Measurements from ENCODE around the gene PIBF1.
"Not testable (repeated sequence)": the region's sequence is repeated elsewhere in the genome, so short reads cannot be mapped to it uniquely, and the experiment has no call there.

Gene PIBF1

DNA sequence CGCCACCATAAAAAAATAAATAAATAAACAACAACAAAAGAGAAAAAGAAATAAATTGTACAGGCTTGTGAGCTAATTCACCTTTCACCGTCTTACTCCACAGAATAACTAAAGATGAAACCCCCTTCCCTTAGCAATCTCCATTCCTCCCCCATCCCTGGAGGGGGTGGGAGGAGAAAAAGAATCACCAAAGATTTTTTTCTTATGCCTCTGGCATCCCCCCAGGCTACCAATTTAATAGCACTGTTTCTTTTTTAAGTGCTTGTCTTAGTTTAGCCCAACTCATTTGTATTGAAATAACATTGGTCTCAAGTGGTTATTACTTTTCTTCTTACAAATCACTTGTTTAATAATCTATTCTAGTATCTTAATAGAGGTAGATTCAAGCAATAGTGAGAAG, 253.0 kb downstream of the PIBF1 start:
- DNase-seq, result no peak

- DNase-seq, result no peak
Measured at GRCh38 chr13:73035660-73036059, 253.7 kb downstream of the PIBF1 start.

DNA sequence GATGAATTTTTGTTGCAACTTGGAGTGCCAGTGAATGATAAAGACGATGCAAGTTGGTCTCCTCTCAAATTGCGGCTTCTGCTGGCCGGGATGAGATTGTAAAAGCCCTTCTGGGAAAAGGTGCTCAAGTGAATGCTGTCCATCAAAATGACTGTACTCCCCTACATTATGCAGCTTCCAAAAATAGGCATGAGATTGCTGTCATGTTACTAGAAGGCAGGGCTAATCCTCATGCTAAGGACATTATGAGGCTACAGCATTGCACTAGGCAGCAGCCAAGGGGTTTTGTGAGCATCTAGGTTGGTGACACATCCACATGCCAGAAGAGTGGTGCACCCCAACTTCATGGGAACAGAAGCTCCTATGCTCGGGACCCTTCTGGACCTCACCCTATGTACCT, 254.6 kb downstream of the PIBF1 start:
- DNase-seq, result no peak

- DNase-seq, result no peak
Measured at GRCh38 chr13:73038064-73038463, 256.1 kb downstream of the PIBF1 start.

- peak; percentile 70 for DNase-seq
Measured at GRCh38 chr13:73039201-73040108, 257.5 kb downstream of the PIBF1 start.

GRCh38 chr13:73040484-73040883, 258.6 kb downstream of the PIBF1 start:
- no peak for DNase-seq

GRCh38 chr13:73040968-73041596, 259.1 kb downstream of the PIBF1 start:
- no peak for DNase-seq

GRCh38 chr13:73045031-73045430, 263.1 kb downstream of the PIBF1 start:
- DNase-seq, result no peak

GRCh38 chr13:73048615-73049014, 266.7 kb downstream of the PIBF1 start:
- DNase-seq, result not testable (repeated sequence)

- no peak for DNase-seq
Measured at GRCh38 chr13:73054712-73055111, 272.8 kb downstream of the PIBF1 start.

DNA sequence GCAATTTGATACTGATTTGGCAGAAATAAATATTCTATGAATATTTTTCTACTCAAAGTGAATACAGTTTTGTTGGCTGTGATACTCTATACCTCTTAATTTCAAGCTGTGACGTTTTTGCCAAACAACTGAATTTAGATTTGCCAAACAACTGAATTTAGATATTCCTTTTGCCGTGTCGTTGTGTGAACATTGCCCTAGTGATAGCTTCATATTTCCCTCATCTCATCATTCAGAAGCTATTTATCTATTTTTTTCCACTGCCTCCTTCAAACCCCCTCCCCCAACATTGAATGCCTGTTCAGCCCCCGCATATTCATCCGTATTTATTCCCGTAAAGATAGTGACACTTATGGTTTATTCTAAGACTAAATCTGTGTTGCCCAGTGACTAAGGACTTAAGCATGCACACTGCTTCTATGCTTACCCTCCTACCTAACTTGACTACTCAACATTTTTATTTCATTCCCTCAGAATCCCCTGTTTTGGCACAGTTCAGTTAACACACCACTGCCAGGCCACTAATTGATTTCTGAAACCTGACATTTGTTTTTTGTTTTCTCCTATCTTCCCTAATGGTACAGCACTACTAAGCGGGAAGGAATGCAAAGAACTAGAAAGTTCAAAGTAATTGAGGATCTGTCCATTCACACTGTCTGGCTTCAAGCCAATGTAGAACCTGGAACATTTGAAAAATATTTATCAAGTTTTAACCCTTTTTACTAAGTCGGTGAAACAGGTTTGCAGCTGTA, 274.1 kb downstream of the PIBF1 start:
- no peak for DNase-seq

GRCh38 chr13:73056565-73056962, 274.6 kb downstream of the PIBF1 start:
- no peak for DNase-seq

DNA sequence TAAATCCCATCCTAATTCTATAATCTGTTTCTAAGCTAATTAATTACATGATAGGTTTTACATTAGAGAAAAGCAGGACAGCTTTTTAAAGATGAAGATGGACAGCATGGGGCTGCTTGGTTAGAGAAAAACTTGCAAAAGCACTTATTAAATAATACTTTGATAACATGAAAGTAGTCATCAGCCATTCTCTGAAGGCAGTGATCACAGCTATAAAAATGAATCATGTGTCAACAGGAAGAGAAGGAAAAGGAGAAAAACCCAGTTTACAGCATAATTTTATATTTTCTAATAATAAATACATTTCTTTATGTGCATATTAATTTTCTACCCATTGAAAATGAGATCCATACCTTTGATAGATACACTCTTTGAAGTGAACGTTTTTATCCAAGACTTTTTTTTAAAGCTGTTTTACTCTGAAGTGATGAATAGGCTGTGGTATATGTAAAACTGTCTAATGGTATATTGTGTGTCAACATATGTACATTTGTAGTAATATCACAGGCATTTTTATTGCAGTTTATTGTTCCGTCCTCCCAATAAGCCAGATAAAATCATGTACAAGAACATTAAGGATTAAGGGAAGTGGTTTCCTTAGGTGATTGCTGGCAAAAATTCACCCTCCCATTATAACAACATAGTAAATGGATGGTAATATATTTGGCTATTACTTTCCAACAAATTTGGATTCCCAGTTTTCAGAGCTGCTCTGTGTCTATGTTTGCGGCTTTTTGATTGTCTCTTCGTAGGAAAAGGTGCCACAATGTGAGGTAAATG, 275.5 kb downstream of the PIBF1 start:
- no peak for DNase-seq

GRCh38 chr13:73058064-73058313, 276.1 kb downstream of the PIBF1 start:
- no peak for DNase-seq

DNA sequence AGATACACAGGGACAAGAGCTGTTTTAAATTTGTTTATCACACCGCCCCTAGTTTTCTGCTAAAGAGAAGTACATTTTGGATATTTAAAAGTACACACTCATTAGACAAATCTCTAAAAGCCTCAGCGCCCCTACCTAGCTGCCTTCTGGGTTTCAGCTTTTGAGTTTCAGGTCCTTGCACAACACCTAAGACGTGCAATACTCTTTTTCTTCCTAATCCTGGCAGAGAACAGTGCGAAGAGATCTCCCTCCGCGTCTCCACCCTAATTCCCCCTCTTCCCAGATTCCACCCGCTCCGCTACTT, 276.5 kb downstream of the PIBF1 start:
- DNase-seq, result no peak

- peak; percentile 93 for DNase-seq
Measured at GRCh38 chr13:73058736-73059459, 277.0 kb downstream of the PIBF1 start, which contains the start of gene KLF5. Gene KLF5, plus strand, starts transcription at chr13:73059005. Its CDS starts 323 bp downstream, at chr13:73059328.

DNA sequence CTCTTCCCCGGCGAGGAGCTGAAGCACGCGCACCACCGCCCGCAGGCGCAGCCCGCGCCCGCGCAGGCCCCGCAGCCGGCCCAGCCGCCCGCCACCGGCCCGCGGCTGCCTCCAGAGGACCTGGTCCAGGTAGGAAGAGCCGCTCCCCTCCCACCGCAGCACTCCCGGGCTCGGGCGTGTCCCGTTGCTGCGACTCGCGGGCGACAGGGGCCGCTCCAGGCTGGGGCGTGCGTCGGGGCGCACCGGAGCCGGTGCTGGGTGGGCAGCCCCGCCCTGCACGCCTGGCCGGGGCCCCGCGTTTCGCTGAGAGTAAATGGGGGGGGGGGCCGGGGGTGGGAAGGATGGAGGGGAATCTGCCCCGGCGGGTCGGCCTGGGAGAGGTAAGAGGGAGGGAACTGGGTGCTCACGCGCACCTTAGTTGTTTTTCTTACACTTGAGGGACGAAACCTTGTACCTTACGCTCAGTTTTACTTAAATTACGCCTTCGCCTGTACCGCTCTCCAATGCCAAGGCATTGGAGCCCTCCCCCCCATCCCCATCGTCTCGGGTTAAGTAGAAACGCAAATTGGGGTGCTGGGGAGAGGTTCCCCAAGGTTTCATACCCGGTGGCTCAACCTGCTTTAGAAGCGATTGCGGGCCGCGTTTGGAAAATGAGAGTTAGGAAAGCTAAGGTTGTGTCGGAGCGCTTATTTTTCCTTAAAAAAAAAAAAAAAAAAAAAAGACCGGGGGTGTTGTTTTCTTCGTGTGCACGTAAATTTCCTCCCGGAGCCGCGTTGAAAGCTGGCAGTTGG, 277.7 kb downstream of the PIBF1 start:
- DNase-seq, result peak; percentile 13

DNA sequence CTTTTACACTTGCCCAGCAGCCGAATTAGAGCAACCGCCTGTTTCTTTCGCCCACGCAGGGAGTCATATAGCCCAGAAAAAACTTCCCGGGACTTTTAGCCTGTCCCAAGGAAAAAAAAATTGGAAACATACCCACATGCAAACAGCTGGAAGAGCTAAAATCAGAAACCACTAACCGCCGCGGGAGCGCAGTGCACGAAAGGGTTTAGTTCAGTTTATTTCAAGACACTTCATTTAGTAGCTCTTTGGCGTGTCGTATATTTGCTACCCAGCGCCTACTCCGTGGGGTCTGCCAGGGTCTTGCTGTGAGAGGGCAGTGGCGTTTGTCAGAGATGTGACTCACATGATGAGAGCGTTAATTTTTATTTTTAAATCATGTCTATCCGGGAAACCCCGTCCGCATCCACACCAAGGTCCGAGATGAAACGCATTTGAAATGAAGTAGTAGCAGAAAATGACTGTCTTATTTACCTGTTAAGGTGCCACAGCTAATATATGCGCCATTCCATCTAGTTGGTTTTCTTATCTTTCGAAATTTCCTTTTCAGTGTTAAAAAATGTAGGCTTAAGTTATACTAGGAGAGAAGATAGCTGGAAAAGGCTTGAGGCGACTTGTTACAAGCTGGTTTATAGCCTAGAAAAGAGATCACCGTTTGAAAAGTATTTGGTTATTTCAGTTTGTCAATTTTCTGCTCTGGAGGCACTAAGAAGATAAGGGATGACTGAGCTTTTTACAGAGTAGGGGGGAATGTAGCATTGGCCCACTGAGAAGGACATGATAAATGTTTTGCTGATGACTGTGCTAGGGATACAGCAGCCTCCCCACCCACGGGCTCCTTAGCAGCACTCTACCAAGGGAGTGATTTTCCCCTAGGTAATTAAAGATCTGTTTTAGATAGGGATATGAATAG, 278.6 kb downstream of the PIBF1 start:
- peak; percentile 29 for DNase-seq

DNA sequence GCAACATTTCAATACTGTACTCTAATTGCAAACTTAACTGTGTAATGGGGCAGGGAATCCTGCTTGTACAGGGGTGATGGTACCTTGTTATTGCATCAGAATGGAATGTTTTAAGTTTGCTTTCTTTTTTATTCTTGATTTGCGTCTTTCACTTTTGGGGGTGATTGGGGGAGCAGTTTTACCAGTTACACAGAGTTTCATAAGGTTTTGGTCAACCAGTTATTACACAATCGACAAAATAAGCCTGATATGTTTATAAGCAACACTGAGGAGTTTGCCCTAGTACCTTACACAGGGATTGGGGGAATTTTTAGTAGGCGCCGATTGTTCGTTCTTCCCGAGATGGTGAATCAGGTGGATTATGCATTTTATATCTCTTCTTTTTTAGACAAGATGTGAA, 279.5 kb downstream of the PIBF1 start:
- DNase-seq, result peak; percentile 18

- no peak for DNase-seq
Measured at GRCh38 chr13:73061876-73062275, 279.9 kb downstream of the PIBF1 start.

GRCh38 chr13:73062468-73062867, 280.5 kb downstream of the PIBF1 start:
- no peak for DNase-seq
